GM12878 (cell line): ENCODE results near the gene ACTR1A. TPM values are rescaled to one million over a fixed set of nuclear protein-coding genes. Genes with fewer than 3 reads are reported as not detected.

Source experiments
- ATAC-seq: fragments of 200-7000 bp; cut with Tn5 transposase; 3 replicates; pipeline ENCODE4 v1.9.1; 2020; ENCODE audit warnings: mild to moderate bottlenecking, moderate library complexity
- BruUV-seq: library from RNA; stranded (reverse); fragments of 400-500 nt; replicated peaks from 2 replicates; lab custom pipeline; 2021; lab: Mats Ljungman, UMichigan
- CTCF ChIA-PET: fragments of 300-600 bp; sonication (Branson Sonifier 250); formaldehyde crosslinking; extraction: SDS; loops from one replicate; lab custom pipeline; 2021; ENCODE audit warnings: inconsistent platforms; lab: Yijun Ruan, JAX
- POLR2A ChIA-PET: fragments of 350-600 bp; formaldehyde crosslinking; extraction: SDS; loops from one replicate; lab custom pipeline; 2021; ENCODE audit warnings: inconsistent platforms; lab: Charles Lee
- RAD21 ChIA-PET: fragments of 300-600 bp; sonication (Branson Sonifier 250); formaldehyde crosslinking; loops from one replicate; lab custom pipeline; 2023; ENCODE audit warnings: antibody characterized with exemption; ENCODE audit not compliant: unreplicated experiment; lab: Charles Lee
- SMC1A ChIA-PET: fragments of 300-600 bp; sonication (Branson Sonifier 250); formaldehyde crosslinking; loops from one replicate; lab custom pipeline; 2023; ENCODE audit not compliant: unreplicated experiment, uncharacterized antibody; lab: Charles Lee
- DNase-seq: peaks from one replicate; pipeline ENCODE4 v3.0.0-alpha.2; 2011; ENCODE audit warnings: low read depth, low spot score
- FAIRE-seq: peaks from 3 replicates; lab custom pipeline; 2011; peaks lifted over from hg19 to GRCh38; lab: Jason Lieb, UNC
- H2AFZ ChIP-seq: 2 replicates; pipeline ENCODE4 v1.6.0; 2011; ENCODE audit warnings: low read depth, low read length, control low read depth; ENCODE audit not compliant: control insufficient read depth
- H3K27ac ChIP-seq: 2 replicates; pipeline ENCODE4 v1.5.1; 2011; ENCODE audit warnings: control low read depth; ENCODE audit not compliant: control insufficient read depth, insufficient read depth
- H3K27me3 ChIP-seq, 2 experiments: replicated peaks in 1 of 2; 2 replicates each; pipeline versions ENCODE4 v1.6.0 to v1.6.1; 2011; ENCODE audit warnings: low read length in 1 of 2; ENCODE audit not compliant: control insufficient read depth in 2 of 2, insufficient read depth in 2 of 2
- H3K36me3 ChIP-seq, 2 experiments: 2 replicates each; pipeline ENCODE4 v1.5.1; 2011; ENCODE audit warnings: low read length in 1 of 2; ENCODE audit not compliant: control insufficient read depth in 2 of 2, insufficient read depth in 2 of 2
- H3K4me1 ChIP-seq: 2 replicates; pipeline ENCODE4 v1.6.1; 2011; ENCODE audit warnings: mild to moderate bottlenecking, low read length, moderate library complexity, mixed read lengths; ENCODE audit not compliant: control insufficient read depth, insufficient read depth
- H3K4me2 ChIP-seq: 2 replicates; pipeline ENCODE4 v1.6.0; 2011; ENCODE audit warnings: control low read depth; ENCODE audit not compliant: control insufficient read depth, insufficient read depth
- H3K4me3 ChIP-seq: fragments of 200-600 bp; sonication (generic); 2 replicates; pipeline ENCODE4 v1.5.1; 2016
- H3K79me2 ChIP-seq: 2 replicates; pipeline ENCODE4 v1.6.0; 2011; ENCODE audit warnings: low read length; ENCODE audit not compliant: control insufficient read depth, insufficient read depth
- H3K9ac ChIP-seq: 2 replicates; pipeline ENCODE4 v1.8.0; 2011; ENCODE audit warnings: low read length, control low read depth, mixed read lengths; ENCODE audit not compliant: control insufficient read depth, insufficient read depth
- H3K9me3 ChIP-seq: replicated peaks from 3 replicates; pipeline ENCODE4 v1.5.1; 2011; ENCODE audit warnings: mild to moderate bottlenecking, low read length; ENCODE audit not compliant: control insufficient read depth, insufficient read depth
- H4K20me1 ChIP-seq: 2 replicates; pipeline ENCODE4 v1.6.0; 2011; ENCODE audit not compliant: control insufficient read depth, insufficient read depth
- CBFB ChIP-seq: IDR thresholded peaks from 2 replicates; pipeline ENCODE4 v1.6.1; 2016; ENCODE audit warnings: antibody characterized with exemption, low read depth
- ESRRA ChIP-seq: IDR thresholded peaks from 2 replicates; pipeline ENCODE4 v1.6.1; 2012; ENCODE audit warnings: mild to moderate bottlenecking, low read length, improper control_type of control experiment
- EZH2 ChIP-seq: IDR thresholded peaks from 2 replicates; pipeline ENCODE4 v1.6.1; 2012; ENCODE audit warnings: low read depth, mild to moderate bottlenecking, control low read depth, inconsistent platforms, low read length, borderline replicate concordance; ENCODE audit not compliant: control insufficient read depth
- FOXM1 ChIP-seq: IDR thresholded peaks from 2 replicates; pipeline ENCODE4 v1.6.1; 2012; ENCODE audit warnings: low read depth, mild to moderate bottlenecking, inconsistent platforms, low read length, moderate library complexity
- IKZF1 ChIP-seq: fragments of 450-650 bp; conservative IDR thresholded peaks from 2 replicates; pipeline ENCODE4 v1.6.1; 2017; ENCODE audit warnings: antibody characterized with exemption, mild to moderate bottlenecking
- LARP7 ChIP-seq: fragments of 450-650 bp; IDR thresholded peaks from 2 replicates; pipeline ENCODE4 v1.6.1; 2017; ENCODE audit warnings: mild to moderate bottlenecking
- MYB ChIP-seq: fragments of 150-350 bp; IDR thresholded peaks from 2 replicates; pipeline ENCODE4 v1.6.1; 2014; ENCODE audit warnings: mild to moderate bottlenecking, low read depth, low read length, borderline replicate concordance
- RBBP5 ChIP-seq: fragments of 200-600 bp; sonication (generic); conservative IDR thresholded peaks from 2 replicates; pipeline ENCODE4 v1.6.1; 2016
- SMARCA5 ChIP-seq: fragments of 450-650 bp; IDR thresholded peaks from 2 replicates; pipeline ENCODE4 v1.6.1; 2017; ENCODE audit warnings: mild to moderate bottlenecking
- YY1 ChIP-seq: IDR thresholded peaks from 2 replicates; pipeline ENCODE4 v1.6.1; 2011; ENCODE audit warnings: low read depth, mild to moderate bottlenecking, low read length
- ZBED1 ChIP-seq: IDR thresholded peaks from 2 replicates; pipeline ENCODE4 v1.6.1; 2016; ENCODE audit warnings: borderline replicate concordance
- ZNF207 ChIP-seq: fragments of 450-650 bp; IDR thresholded peaks from 2 replicates; pipeline ENCODE4 v1.6.1; 2014; ENCODE audit warnings: antibody characterized with exemption, mild to moderate bottlenecking, borderline replicate concordance
- WGBS: methylation state at CpG from one replicate; pipeline ENCODE4 v1.1.6; 2016; ENCODE audit warnings: low lambda C conversion rate; ENCODE audit not compliant: insufficient replicate concordance, insufficient coverage; ENCODE audit errors: missing lambda C conversion rate; 5-methylcytosine and 5-hydroxymethylcytosine counted together
- in situ Hi-C: fragments of 300-500 bp; cut with MboI; formaldehyde crosslinking; loops from 9 replicates; pipeline ENCODE4 v1.14.3; 2018; ENCODE audit warnings: mixed read lengths
- intact Hi-C: fragments of 100-400 bp; cut with micrococcal nuclease; formaldehyde crosslinking; loops from one replicate; pipeline ENCODE4 v1.14.2; 2022; ENCODE audit not compliant: unreplicated experiment
- polyA plus RNA-seq, 11 experiments: library from polyadenylated mRNA; depleted of rRNA in 4 of 11; unstranded in 6 of 11; stranded (reverse) in 5 of 11; fragments of >200 nt; fragmentation: Nextera tagmentation in 4 of 11; fragmentation: Illumina TruSeq in 1 of 11; extraction: Ambion mirVana in 4 of 11; extraction: Trizol in 1 of 11; gene quantifications; 1 replicate in 1 of 11; 2 replicates in 10 of 11; pipeline versions ENCODE4 v1.2.1 to v1.2.3, GENCODE V29; 2011 to 2016; ENCODE audit warnings: inconsistent platforms in 2 of 11, missing spikeins in 2 of 11, low read depth in 1 of 11
- total RNA-seq, 4 experiments: library from RNA; depleted of rRNA in 3 of 4; stranded (reverse); fragments of >200 nt in 3 of 4; fragmentation: Illumina TruSeq in 1 of 4; extraction: Trizol in 1 of 4; gene quantifications; 2 replicates each; pipeline versions ENCODE4 v1.2.1 to v1.2.3, GENCODE V29; 2013 to 2021

The ACTR1A gene
- total and polyA plus RNA-seq, 10 of the 15 experiments (the other 5 are each of a cell fraction or from before 2014, with no cell fraction given), result 43.0 to 110 (median 78.9) TPM

DNA sequence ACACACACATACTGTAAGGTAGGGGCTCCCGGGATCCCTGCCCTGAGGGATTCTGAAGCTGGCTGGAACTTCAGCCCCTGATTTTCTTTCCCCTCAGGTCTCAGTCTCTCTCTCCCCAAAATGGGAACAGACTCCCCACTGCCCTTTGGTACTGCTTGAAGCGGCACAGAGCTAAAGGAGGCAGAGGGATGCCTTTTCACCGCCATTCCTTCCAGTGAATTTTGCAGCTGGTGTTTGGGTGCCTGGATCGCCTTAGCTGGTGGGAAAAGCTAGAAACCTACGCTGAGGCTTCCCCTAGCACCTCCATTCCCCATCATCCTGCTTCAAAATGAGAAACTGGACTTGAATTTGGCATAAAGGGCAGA is 67.4 kb downstream of the ACTR1A start:
- no peaks in the 10 kb centered on the region for H3K36me3 ChIP-seq
- 68% methylated on average over 5 of the region's 5 CpGs for WGBS
- RAD21 ChIA-PET, result interaction anchor here (1.0 to 3.0 kb wide), 4 partner anchors 15 to 149 kb away, joined by 3 to 16 read pairs (median 8); partner anchors contain the start of genes C10orf95 and FBXL15
- H3K79me2 ChIP-seq, result peaks cover 11% of the 10 kb centered on the region
- H3K4me1 ChIP-seq, result peaks cover 22% of the 10 kb centered on the region
- no peaks in the 10 kb centered on the region for H3K9me3 ChIP-seq
- ATAC-seq, result no peak
- H3K27me3 ChIP-seq, result no peaks in the 10 kb centered on the region
- POLR2A ChIA-PET, result interaction anchor here (1.4 to 5.5 kb wide), 5 partner anchors 13 to 40 kb away, joined by 6 to 42 read pairs (median 28); partner anchors contain the start of genes C10orf95, FBXL15 and NFKB2
- BruUV-seq, result no TSS peak
- TF ChIP-seq EZH2 (no peak), CBFB (0 out of 2 replicates have a peak, but pooled peaks have one; percentile 18), LARP7 (0 out of 2 replicates have a peak, but pooled peaks have one; percentile 28)
- intact Hi-C loops (no loop called here), in situ Hi-C loops (no loop called here)
- peak overlapping the region; percentile 38 for H3K27ac ChIP-seq
- H3K4me3 ChIP-seq, result peak overlapping the region; percentile 74; the same call in 1 of the 2 replicates
- H3K4me2 ChIP-seq, result peak overlapping the region; percentile 68
- SMC1A ChIA-PET, result interaction anchor here (1.2 to 5.5 kb wide), 4 partner anchors 14 to 42 kb away, joined by 3 to 42 read pairs (median 6); partner anchors contain the start of genes C10orf95 and FBXL15
- peak overlapping the region; percentile 85 for H2AFZ ChIP-seq
- FAIRE-seq, result no peak
- DNase-seq, result no peak
- H3K9ac ChIP-seq, result peak overlapping the region; percentile 55
- no peaks in the 10 kb centered on the region for H4K20me1 ChIP-seq
- CTCF ChIA-PET, result interaction anchor here (1.0 to 2.6 kb wide), 8 partner anchors 12 to 209 kb away, joined by 3 to 8 read pairs (median 6); partner anchors contain the start of gene C10orf95

DNA sequence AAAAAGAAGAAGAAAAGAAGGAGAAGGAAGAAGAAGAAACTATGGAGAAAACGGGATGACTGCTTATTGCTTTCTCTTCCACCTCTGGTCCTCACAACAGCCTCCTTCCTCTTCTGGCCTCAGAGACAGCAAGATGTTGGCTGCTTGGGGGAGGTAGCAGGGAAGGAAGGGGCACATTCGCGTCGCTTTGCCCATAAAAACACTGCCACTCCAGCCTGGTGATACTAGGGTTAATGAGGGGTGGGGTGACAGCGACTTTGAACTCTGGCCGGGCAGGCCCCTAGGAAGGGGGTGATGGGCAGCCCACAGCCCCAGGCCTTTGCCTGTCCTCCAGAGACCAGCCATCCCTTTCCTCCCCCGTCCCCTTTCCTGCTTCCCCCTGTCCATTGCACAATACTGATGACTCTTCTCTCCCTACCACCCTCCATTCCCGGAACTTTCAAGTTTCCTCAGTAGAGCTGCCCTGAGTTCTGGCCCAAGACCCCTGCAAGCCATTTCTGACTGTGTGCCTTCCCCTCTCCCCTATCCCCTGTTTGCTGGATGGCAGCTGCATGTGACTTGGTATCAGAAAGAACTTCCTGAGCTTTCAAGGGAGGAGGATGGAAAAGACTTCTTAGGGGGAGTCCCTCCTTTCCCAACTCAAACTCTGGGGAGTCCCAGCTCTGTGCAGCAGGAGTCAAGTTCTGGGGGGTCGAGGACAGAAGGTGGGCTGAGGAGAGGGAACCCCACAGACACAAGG is 67.9 kb downstream of the ACTR1A start:
- no peak for ATAC-seq

More for the DNA sequence above, 67.9 kb downstream of the ACTR1A start:
- no peaks in the 10 kb centered on the region for H4K20me1 ChIP-seq
- peak overlapping the region; percentile 74; the same call in 1 of the 2 replicates for H3K4me3 ChIP-seq
- intact Hi-C loops (loop anchor here (5.0 kb wide), 1 partner anchor 278 kb away; the partner anchor contains the start of genes ARL3 and SFXN2), in situ Hi-C loops (no loop called here)
- H3K79me2 ChIP-seq, result peaks cover 11% of the 10 kb centered on the region
- H3K9me3 ChIP-seq, result no peaks in the 10 kb centered on the region
- TF ChIP-seq RBBP5 (no peak), FOXM1 (no peak), ESRRA (no peak), MYB (no peak), YY1 (0 out of 2 replicates have a peak, but pooled peaks have one; percentile 3), IKZF1 (0 out of 2 replicates have a peak, but pooled peaks have one; percentile 14), SMARCA5 (no peak), ZBED1 (no peak), ZNF207 (no peak)
- peaks cover 22% of the 10 kb centered on the region for H3K4me1 ChIP-seq
- H3K27ac ChIP-seq, result peak overlapping the region; percentile 38; the same call in 1 of the 2 replicates
- RAD21 ChIA-PET, result interaction anchor here (1.0 to 3.0 kb wide), 4 partner anchors 14 to 150 kb away, joined by 3 to 16 read pairs (median 8); partner anchors contain the start of genes C10orf95 and FBXL15
- no peaks in the 10 kb centered on the region for H3K36me3 ChIP-seq
- 42% methylated on average over 9 of the region's 9 CpGs for WGBS
- H2AFZ ChIP-seq, result peak overlapping the region; percentile 85; the same call in 1 of the 2 replicates
- peak overlapping the region; percentile 68 for H3K4me2 ChIP-seq
- POLR2A ChIA-PET, result interaction anchor here (0.7 to 5.5 kb wide), 8 partner anchors 13 to 818 kb away, joined by 3 to 42 read pairs (median 20); partner anchors contain the start of genes C10orf95, FBXL15 and NFKB2
- SMC1A ChIA-PET, result interaction anchor here (0.5 to 5.5 kb wide), 5 partner anchors 13 to 198 kb away, joined by 3 to 42 read pairs (median 5); partner anchors contain the start of genes C10orf95 and FBXL15
- no TSS peak for BruUV-seq
- CTCF ChIA-PET, result interaction anchor here (1.0 to 2.6 kb wide), 6 partner anchors 11 to 210 kb away, joined by 3 to 8 read pairs (median 5); partner anchors contain the start of gene C10orf95
- FAIRE-seq (no peak), DNase-seq (no peak)
- H3K27me3 ChIP-seq, result no peaks in the 10 kb centered on the region
- peak overlapping the region; percentile 55 for H3K9ac ChIP-seq
